A549 (cell line): ENCODE measurements around the gene BAIAP3. TPM values are rescaled to one million over a fixed set of nuclear protein-coding genes. Genes with fewer than 3 reads are reported as not detected.
A peak's percentile ranks its signal among the peaks of the same experiment; 100 is the strongest.

ENCODE experiments used
- ATAC-seq, 2 experiments: fragments of 200-7000 bp in 1 of 2; fragments of >200 bp in 1 of 2; cut with Nextera tagmentation in 1 of 2; cut with Tn5 transposase in 1 of 2; 3 replicates each; pipeline versions ENCODE4 v1.8.0 to v1.9.1; 2018 to 2020; ENCODE audit warnings: mild to moderate bottlenecking in 1 of 2, moderate library complexity in 1 of 2
- CTCF ChIA-PET: fragments of 300-600 bp; sonication (Branson Sonifier 250); formaldehyde crosslinking; extraction: SDS; loops from one replicate; lab custom pipeline; 2021; ENCODE audit warnings: antibody characterized with exemption, inconsistent platforms; lab: Yijun Ruan, JAX
- POLR2A ChIA-PET: fragments of 350-600 bp; formaldehyde crosslinking; extraction: SDS; loops from one replicate; lab custom pipeline; 2021; ENCODE audit warnings: antibody characterized with exemption, inconsistent platforms; lab: Yijun Ruan, JAX
- DNase-seq, 2 experiments: peaks; one replicate each; pipeline versions ENCODE4 v3.0.0 to v3.0.0-alpha.2; 2011 to 2016; ENCODE audit warnings: low read depth in 1 of 2, low spot score in 1 of 2
- FAIRE-seq: peaks from 2 replicates; lab custom pipeline; 2011; peaks lifted over from hg19 to GRCh38; lab: Jason Lieb, UNC
- H3K27ac ChIP-seq, 2 experiments: fragments of >200 bp; sonication (Bioruptor Twin); formaldehyde crosslinking; 3 replicates each; pipeline ENCODE4 v1.5.1; 2016 to 2017
- H3K4me1 ChIP-seq: fragments of >200 bp; sonication (Bioruptor Twin); formaldehyde crosslinking; 3 replicates; pipeline ENCODE4 v1.6.1; 2016
- H3K4me2 ChIP-seq: fragments of >200 bp; sonication (Bioruptor Twin); formaldehyde crosslinking; 3 replicates; pipeline ENCODE4 v1.6.1; 2016
- H3K4me3 ChIP-seq: fragments of >200 bp; sonication (Bioruptor Twin); formaldehyde crosslinking; 3 replicates; pipeline ENCODE4 v1.5.1; 2016
- H3K9me3 ChIP-seq: fragments of >200 bp; sonication (Bioruptor Twin); formaldehyde crosslinking; 3 replicates; pipeline ENCODE4 v1.6.1; 2016
- CBX2 ChIP-seq: fragments of 200-600 bp; sonication (generic); IDR thresholded peaks from 2 replicates; pipeline ENCODE4 v1.6.1; 2016; ENCODE audit warnings: low read depth, mild to moderate bottlenecking, borderline replicate concordance
- CBX8 ChIP-seq: fragments of 200-600 bp; sonication (generic); IDR thresholded peaks from 2 replicates; pipeline ENCODE4 v1.6.1; 2016
- CHD2 ChIP-seq: fragments of 150-350 bp; IDR thresholded peaks from 2 replicates; pipeline ENCODE4 v1.6.1; 2014; ENCODE audit warnings: low read length; ENCODE audit not compliant: partially characterized antibody
- CHD4 ChIP-seq: fragments of 200-600 bp; sonication (generic); IDR thresholded peaks from 2 replicates; pipeline ENCODE4 v1.6.1; 2016; ENCODE audit warnings: antibody characterized with exemption, mild to moderate bottlenecking, borderline replicate concordance
- FOXS1 ChIP-seq: fragments of 250-450 bp; sonication (Bioruptor Pico); IDR thresholded peaks from 2 replicates; pipeline ENCODE4 v1.5.0; 2020; ENCODE audit warnings: mild to moderate bottlenecking, moderate library complexity
- HEYL ChIP-seq: fragments of 250-450 bp; sonication (Bioruptor Pico); IDR thresholded peaks from 2 replicates; pipeline ENCODE4 v1.8.0; 2021; ENCODE audit warnings: mild to moderate bottlenecking, moderate library complexity
- HOXB5 ChIP-seq: fragments of 250-450 bp; sonication (Bioruptor Pico); IDR thresholded peaks from 2 replicates; pipeline ENCODE4 v1.5.0; 2020; ENCODE audit warnings: mild to moderate bottlenecking, moderate library complexity
- NFE2L2 ChIP-seq: fragments of 150-350 bp; conservative IDR thresholded peaks from 2 replicates; pipeline ENCODE4 v1.6.1; 2014; ENCODE audit warnings: low read length
- RAD21 ChIP-seq, 2 experiments: fragments of >200 bp in 1 of 2; sonication (Bioruptor Twin) in 1 of 2; formaldehyde crosslinking in 1 of 2; IDR thresholded peaks in 1 of 2; conservative IDR thresholded peaks in 1 of 2; 2 replicates in 1 of 2; 3 replicates in 1 of 2; pipeline ENCODE4 v1.6.1; 2012 to 2018; ENCODE audit warnings: inconsistent platforms in 1 of 2
- ZFP36 ChIP-seq: fragments of 450-650 bp; IDR thresholded peaks from 2 replicates; pipeline ENCODE4 v1.6.1; 2014; ENCODE audit warnings: borderline replicate concordance; ENCODE audit not compliant: partially characterized antibody
- ZSCAN20 ChIP-seq: fragments of 250-450 bp; sonication (Bioruptor Pico); IDR thresholded peaks from 2 replicates; pipeline ENCODE4 v1.8.0; 2022; ENCODE audit warnings: mild to moderate bottlenecking, moderate library complexity
- WGBS: methylation state at CpG from one replicate; pipeline ENCODE4 v1.1.6; 2017; ENCODE audit errors: missing lambda C conversion rate; 5-methylcytosine and 5-hydroxymethylcytosine counted together
- polyA plus RNA-seq, 4 experiments: library from polyadenylated mRNA; depleted of rRNA in 3 of 4; stranded (reverse); fragments of >200 nt; fragmentation: RNase III in 1 of 4; extraction: RNeasy Plus Mini Kit Qiagen cat#74134 plus additional on column Dnase treatment in 1 of 4; gene quantifications; 2 replicates in 3 of 4; 3 replicates in 1 of 4; pipeline ENCODE4 v1.2.3, GENCODE V29; 2011 to 2017
- TF ChIP-seq, protein P1 (sequence below): fragments of 200-600 bp; sonication (generic); IDR thresholded peaks from 2 replicates; pipeline ENCODE4 v1.6.1; 2016; ENCODE audit warnings: antibody characterized with exemption, mild to moderate bottlenecking, moderate library complexity
- TF ChIP-seq, protein P2 (sequence below): IDR thresholded peaks from 2 replicates; pipeline ENCODE4 v1.6.1; 2012
- TF ChIP-seq, protein P3 (sequence below): fragments of >200 bp; sonication (Bioruptor Twin); formaldehyde crosslinking; IDR thresholded peaks from 3 replicates; pipeline ENCODE4 v1.6.1; 2016

BAIAP3 gene
- polyA plus RNA-seq, 2 of the 4 experiments (the other 2 are of a cell fraction), result 0.31 to 0.32 TPM

DNA sequence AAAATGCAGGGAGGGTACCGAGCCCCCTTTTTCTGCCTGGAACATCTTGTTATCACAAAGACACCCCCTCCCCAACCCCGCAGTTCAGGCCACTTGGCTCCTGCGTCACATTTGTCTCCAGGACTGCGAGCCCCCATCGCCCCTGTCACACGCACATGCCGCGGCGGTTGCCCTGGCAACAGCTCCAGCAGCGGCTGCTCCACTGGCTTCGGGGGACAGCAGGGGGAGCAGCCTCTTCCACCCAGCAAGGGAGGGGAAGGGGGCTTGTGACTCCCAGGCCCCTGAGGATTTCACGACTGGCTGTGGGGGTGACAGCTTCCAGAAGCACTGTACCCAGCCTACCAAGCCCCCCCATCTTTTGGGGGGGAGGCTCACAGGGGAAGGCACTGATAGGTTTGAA lies 2.6 kb downstream of the BAIAP3 start:
- DNase-seq, result no peak
- FAIRE-seq, result no peak
- H3K9me3 ChIP-seq, result no peaks in the 10 kb centered on the region
- no peak overlapping the region for H3K4me3 ChIP-seq
- ChIA-PET CTCF (interaction anchor here (1.4 to 5.5 kb wide), 5 partner anchors 11 to 35 kb away, joined by 5 to 46 read pairs (median 29); no protein-coding TSS in a partner anchor), POLR2A (no interaction called here)
- 27% methylated on average over 11 of the region's 12 CpGs for WGBS
- no peak overlapping the region for H3K27ac ChIP-seq
- ATAC-seq, result no peak
- H3K4me2 ChIP-seq, result no peak overlapping the region; the same call in 2 of the 3 replicates
- H3K4me1 ChIP-seq, result peaks cover 32% of the 10 kb centered on the region
- TF ChIP-seq ZFP36 (no peak), CHD4 (no peak)
- TF ChIP-seq, protein P1, sequence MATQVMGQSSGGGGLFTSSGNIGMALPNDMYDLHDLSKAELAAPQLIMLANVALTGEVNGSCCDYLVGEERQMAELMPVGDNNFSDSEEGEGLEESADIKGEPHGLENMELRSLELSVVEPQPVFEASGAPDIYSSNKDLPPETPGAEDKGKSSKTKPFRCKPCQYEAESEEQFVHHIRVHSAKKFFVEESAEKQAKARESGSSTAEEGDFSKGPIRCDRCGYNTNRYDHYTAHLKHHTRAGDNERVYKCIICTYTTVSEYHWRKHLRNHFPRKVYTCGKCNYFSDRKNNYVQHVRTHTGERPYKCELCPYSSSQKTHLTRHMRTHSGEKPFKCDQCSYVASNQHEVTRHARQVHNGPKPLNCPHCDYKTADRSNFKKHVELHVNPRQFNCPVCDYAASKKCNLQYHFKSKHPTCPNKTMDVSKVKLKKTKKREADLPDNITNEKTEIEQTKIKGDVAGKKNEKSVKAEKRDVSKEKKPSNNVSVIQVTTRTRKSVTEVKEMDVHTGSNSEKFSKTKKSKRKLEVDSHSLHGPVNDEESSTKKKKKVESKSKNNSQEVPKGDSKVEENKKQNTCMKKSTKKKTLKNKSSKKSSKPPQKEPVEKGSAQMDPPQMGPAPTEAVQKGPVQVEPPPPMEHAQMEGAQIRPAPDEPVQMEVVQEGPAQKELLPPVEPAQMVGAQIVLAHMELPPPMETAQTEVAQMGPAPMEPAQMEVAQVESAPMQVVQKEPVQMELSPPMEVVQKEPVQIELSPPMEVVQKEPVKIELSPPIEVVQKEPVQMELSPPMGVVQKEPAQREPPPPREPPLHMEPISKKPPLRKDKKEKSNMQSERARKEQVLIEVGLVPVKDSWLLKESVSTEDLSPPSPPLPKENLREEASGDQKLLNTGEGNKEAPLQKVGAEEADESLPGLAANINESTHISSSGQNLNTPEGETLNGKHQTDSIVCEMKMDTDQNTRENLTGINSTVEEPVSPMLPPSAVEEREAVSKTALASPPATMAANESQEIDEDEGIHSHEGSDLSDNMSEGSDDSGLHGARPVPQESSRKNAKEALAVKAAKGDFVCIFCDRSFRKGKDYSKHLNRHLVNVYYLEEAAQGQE, result no peak

DNA sequence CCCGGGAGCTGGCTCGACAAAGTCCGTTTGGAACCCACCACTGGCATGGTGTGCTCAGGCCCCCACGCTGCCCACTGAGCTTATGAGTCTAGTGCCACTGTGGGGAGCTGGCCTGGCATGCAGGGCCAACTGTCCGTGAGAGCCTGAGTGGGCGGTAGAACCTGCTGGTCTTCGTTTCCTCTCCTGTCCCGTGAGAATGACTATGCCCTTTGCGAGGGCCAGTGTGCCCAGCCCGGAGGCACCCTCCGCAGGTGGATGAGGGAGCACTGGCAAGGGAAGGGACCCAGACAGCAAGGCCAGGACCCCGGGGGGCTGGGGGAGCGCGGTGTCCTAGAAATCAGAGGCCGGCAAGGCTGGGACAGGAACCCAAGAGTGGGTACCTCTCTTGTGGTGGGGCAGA lies 3.2 kb downstream of the BAIAP3 start:
- CTCF ChIA-PET, result interaction anchor here (1.0 to 5.5 kb wide), 6 partner anchors 10 to 35 kb away, joined by 4 to 46 read pairs (median 20); no protein-coding TSS in a partner anchor

DNA sequence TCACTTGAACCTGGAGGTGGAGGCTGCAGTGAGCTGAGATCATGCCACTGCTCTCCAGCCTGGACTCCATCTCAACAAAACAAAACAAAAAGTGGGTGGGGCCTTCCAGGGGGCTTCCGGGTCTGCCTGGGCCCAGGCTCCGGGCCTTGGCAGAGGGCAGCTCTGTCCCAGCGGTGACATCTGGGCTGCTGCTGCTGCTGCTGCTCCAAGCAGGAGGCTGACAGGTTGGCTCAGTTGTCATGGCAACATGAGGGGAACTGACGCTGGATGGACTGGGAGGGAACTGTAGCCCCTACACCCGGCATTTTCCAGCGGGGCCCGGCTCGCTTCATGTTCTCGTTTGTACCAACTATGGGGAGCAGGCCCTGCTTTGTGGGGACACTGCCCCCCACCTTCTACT lies 4.0 kb downstream of the BAIAP3 start:
- CTCF ChIA-PET, result interaction anchor here (0.8 to 5.5 kb wide), 20 partner anchors 8 to 427 kb away, joined by 3 to 46 read pairs (median 4); partner anchors contain the start of genes GNPTG and TSR3

More for the DNA sequence above, 3.2 kb downstream of the BAIAP3 start:
- 35% methylated on average over 7 of the region's 15 CpGs for WGBS
- POLR2A ChIA-PET, result no interaction called here
- FAIRE-seq (no peak), DNase-seq (no peak), ATAC-seq (no peak)
- no peaks in the 10 kb centered on the region for H3K9me3 ChIP-seq
- H3K4me2 ChIP-seq, result no peak overlapping the region
- H3K4me3 ChIP-seq, result no peak overlapping the region
- H3K27ac ChIP-seq, result no peak overlapping the region
- no peak for TF ChIP-seq CBX2
- TF ChIP-seq CHD2, result no peak
- peaks cover 27% of the 10 kb centered on the region for H3K4me1 ChIP-seq

DNA sequence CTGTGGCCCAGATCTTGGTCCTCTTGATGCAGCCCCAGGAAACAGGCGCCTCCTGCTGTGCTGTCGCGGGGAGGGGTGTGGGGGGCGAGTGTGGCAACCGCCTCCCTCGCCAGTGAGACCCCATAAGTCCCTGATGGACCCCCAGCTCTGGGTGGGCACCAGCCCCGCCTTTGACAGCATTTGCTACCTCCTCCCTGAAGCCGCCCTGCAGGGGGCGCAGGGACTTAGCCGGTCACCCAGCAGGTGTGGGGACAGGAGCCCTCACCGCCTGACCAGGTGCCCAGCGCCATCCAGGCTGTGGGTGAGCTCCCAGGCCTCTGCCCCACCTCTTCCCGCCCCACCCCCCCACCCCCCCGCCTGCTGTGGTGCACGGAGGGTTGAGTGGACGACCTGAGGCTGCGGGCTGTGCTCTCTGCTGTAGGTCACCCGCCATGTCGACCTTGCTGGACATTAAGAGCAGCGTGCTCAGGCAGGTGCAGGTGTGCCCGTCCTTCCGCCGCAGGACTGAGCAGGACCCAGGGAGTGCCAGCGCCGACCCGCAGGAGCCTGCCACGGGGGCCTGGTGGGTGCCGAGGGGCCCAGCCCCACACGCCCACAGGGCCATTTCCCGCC lies 4.8 kb downstream of the BAIAP3 start:
- peak in 1 of 2 experiments; percentile 31; a peak in 3 of 6 replicates for ATAC-seq
- Histone ChIP-seq H3K27ac (no peak overlapping the region), H3K9me3 (no peaks in the 10 kb centered on the region), H3K4me1 (peaks cover 18% of the 10 kb centered on the region), H3K4me2 (0 out of 3 replicates have a peak overlapping the region, but pooled peaks have one; percentile 20), H3K4me3 (no peak overlapping the region)
- DNase-seq, result peak; percentile 50 to 52
- CTCF ChIA-PET, result interaction anchor here (0.6 to 5.5 kb wide), 22 partner anchors 8 to 446 kb away, joined by 3 to 46 read pairs (median 4); partner anchors contain the start of genes GNPTG and TSR3
- 2% methylated on average over 6 of the region's 30 CpGs for WGBS
- POLR2A ChIA-PET, result no interaction called here
- no peak for FAIRE-seq
- TF ChIP-seq CHD4, result no peak
- TF ChIP-seq NFE2L2, result no peak
- TF ChIP-seq, protein P2, sequence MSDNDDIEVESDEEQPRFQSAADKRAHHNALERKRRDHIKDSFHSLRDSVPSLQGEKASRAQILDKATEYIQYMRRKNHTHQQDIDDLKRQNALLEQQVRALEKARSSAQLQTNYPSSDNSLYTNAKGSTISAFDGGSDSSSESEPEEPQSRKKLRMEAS, result no peak
- TF ChIP-seq, protein P3, sequence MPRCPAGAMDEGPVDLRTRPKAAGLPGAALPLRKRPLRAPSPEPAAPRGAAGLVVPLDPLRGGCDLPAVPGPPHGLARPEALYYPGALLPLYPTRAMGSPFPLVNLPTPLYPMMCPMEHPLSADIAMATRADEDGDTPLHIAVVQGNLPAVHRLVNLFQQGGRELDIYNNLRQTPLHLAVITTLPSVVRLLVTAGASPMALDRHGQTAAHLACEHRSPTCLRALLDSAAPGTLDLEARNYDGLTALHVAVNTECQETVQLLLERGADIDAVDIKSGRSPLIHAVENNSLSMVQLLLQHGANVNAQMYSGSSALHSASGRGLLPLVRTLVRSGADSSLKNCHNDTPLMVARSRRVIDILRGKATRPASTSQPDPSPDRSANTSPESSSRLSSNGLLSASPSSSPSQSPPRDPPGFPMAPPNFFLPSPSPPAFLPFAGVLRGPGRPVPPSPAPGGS, result no peak
- no peak for TF ChIP-seq ZSCAN20 (CRISPR knock-in tag)
- no peak for TF ChIP-seq CBX8
- TF ChIP-seq HEYL (CRISPR knock-in tag), result no peak
- TF ChIP-seq HOXB5 (CRISPR knock-in tag), result no peak
- no peak for TF ChIP-seq FOXS1 (CRISPR knock-in tag)
- peak in 1 of 2 experiments; percentile 38; a peak in 1 of 5 replicates for TF ChIP-seq RAD21 (conservative IDR thresholded peaks at IDR 0.05 in 1 of 2, IDR thresholded peaks at IDR 0.05 in 1 of 2)

More for the DNA sequence above, 4.0 kb downstream of the BAIAP3 start:
- POLR2A ChIA-PET, result no interaction called here
- H3K9me3 ChIP-seq, result no peaks in the 10 kb centered on the region
- TF ChIP-seq, protein P1, result no peak
- 60% methylated on average over 9 of the region's 9 CpGs for WGBS
- peaks cover 22% of the 10 kb centered on the region for H3K4me1 ChIP-seq
- no peak overlapping the region for H3K4me3 ChIP-seq
- no peak for DNase-seq
- FAIRE-seq, result no peak
- no peak overlapping the region for H3K4me2 ChIP-seq
- no peak for ATAC-seq
- no peak overlapping the region for H3K27ac ChIP-seq
